GM18517 (cell line): ENCODE data around the gene CD2BP2.
"Not testable (repeated sequence)": the region's sequence is repeated elsewhere in the genome, so short reads cannot be mapped to it uniquely, and the experiment has no call there.

Experiments used
- ATAC-seq: cut with Tn5 transposase; IDR thresholded peaks from one replicate; pipeline ENCODE4 v1.9.1; 2021; ENCODE audit warnings: mild to moderate bottlenecking, moderate library complexity; ENCODE audit not compliant: unreplicated experiment

The CD2BP2 gene

DNA sequence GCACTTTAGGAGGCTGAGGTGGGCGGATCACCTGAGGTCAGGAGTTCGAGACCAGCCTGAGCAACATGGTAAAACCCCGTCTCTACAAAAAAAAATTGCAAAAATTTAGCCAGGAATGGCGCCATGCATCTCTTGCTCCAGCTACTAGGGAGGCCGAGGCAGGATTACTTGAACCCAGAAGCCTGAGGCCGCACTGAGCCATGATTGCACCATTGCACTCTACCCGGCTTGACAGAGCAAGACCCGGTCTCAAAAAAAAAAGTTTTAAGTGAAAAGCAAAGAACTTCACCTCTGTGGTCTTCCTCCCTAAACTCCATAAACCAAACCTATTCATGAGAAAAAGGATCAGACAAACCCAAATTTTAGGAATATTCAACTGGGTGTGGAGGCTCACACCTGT, 7.0 kb downstream of the CD2BP2 start:
- no peak for ATAC-seq

DNA sequence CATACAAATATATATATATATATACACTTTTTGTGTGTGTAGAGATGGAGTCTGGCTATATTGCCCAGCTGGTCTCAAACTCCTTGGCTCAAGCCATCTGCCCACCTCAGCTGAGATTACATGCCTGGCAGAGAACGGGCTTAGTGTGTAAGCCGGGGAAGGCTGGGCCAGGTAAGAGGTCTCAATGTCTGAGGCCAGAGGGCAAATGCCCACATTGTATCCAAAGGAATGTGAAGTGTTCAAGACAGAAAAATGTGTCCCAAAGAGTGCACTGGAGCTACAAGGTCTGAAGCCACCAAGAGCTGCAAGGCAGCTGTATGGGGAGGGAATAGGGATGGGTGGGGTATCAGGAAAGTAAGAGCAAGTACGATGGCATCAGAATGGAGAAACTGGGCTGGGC, 8.8 kb downstream of the CD2BP2 start:
- no peak for ATAC-seq

DNA sequence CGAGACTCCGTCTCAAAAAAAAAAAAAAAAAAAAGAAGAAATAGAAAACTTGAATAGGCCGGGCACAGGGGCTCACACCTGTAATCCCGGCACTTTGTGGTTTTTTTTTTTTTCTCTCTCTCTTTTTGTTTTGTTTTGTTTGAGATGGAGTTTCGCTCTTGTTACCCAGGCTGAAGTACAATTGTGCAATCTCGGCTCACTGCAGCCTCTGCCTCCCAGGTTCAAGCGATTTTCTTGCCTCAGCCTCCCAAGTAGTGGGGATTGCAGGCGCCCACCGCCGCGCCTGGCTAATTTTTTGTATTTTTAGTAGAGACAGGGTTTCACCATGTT, 11.7 kb downstream of the CD2BP2 start:
- ATAC-seq = not testable (repeated sequence)

DNA sequence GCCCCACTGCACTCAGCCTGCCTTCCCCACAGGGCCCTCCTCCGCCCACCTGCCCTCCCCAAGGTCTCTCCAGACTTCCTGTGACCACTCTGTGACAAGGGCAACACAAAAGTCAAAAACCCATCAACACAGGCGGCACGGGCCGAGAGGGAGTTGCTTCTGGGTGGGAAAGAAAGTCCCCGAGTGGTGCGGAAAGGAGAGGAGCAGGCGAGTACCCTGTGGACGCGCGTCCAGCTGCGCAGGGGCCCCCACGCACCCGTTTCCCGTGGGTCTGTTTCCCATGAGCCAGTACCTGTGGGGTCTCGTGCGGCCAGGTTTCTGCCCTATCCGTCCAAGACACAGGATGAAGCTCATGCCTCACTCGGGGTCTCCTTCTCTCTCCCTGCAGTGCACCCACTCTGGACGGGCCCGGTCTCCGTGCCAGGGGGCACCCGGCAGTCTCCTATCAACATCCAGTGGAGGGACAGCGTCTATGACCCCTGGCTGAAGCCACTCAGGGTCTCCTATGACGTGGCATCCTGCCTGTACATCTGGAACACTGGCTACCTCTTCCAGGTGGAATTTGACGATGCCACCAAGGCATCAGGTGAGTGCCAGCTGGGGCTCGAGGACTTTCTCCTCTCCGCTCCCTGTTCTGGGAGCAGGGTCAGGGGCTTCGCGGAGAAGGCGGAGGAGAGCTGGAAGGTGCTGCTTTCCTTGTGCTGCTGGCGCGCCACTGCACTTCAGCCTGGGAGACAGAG, 12.2 kb downstream of the CD2BP2 start:
- ATAC-seq = no peak

DNA sequence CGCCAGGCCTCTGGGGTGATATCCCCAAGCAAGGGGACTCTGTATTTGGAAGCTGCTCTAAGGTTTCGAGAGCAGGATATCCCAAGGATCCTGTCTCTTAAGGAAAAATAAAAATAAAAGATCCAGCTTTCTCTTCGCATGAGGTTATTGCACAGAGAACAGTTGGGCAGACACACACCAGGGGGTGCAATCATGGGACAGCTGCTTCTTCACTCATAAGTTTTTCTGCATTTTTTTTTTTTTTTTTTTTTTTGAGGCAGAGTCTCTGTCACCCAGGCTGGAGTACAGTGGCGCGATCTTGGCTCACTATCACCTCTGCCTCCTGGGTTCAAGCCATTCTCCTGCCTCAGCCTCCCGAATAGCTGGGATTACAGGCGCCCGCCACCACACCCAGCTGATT, 13.1 kb downstream of the CD2BP2 start:
- ATAC-seq = not testable (repeated sequence)

DNA sequence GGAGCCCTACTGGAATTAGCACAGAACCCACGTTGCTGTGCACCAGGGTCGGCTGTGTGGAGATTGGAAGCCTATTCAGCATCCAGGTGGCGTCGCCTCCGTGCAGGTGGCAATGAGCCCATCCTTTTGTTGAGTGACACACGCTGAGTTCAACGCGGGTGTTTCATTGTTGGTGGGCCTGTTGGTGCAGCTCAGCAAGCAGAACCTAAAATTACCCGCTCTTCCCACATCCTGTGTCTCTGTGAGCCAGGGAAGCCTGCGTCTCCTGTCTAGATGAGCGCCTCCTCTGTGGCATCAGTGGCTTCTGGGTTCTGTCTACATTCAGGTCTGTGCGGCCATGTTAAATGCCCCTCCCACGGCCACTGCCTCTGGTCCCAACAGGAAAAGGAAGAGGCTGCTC, 14.5 kb downstream of the CD2BP2 start:
- ATAC-seq = no peak

DNA sequence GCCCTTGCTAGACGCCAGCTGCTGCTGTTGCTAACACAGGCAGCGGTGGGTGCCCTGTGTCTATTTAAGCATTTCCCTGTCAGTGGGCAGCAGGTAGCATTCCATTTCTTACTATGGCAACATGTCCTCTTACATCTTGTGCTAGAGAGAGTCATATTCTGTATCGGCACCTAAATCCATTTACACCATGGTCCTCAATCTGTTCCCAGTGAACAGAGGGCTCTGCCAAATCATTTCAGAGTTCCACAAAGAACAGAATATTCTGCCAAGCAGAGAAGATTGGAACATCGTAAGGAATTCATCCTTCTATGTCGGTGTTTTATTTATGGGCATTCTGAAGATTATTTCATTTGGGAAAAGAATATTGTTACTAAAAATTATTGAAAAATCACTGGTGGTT, 16.4 kb downstream of the CD2BP2 start:
- ATAC-seq = not testable (repeated sequence)

DNA sequence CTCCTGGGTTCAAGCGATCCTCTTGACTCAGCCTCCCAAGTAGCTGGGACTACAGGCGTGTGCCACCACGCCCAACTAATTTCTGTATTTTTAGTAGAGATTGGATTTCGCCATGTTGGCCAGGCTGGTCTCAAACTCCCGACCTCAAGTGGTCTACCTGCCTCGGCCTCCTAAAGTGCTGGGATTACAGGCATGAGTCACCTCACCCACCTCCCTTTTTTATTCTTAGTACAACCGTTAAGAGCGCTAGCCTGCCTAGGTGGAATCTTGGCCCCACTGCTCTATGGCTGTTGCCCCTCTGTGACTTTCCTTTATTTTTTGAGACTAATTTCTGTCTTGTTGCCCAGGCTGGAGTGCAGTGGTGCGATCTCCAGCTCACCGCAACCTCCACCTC, 17.1 kb downstream of the CD2BP2 start:
- not testable (repeated sequence) for ATAC-seq

DNA sequence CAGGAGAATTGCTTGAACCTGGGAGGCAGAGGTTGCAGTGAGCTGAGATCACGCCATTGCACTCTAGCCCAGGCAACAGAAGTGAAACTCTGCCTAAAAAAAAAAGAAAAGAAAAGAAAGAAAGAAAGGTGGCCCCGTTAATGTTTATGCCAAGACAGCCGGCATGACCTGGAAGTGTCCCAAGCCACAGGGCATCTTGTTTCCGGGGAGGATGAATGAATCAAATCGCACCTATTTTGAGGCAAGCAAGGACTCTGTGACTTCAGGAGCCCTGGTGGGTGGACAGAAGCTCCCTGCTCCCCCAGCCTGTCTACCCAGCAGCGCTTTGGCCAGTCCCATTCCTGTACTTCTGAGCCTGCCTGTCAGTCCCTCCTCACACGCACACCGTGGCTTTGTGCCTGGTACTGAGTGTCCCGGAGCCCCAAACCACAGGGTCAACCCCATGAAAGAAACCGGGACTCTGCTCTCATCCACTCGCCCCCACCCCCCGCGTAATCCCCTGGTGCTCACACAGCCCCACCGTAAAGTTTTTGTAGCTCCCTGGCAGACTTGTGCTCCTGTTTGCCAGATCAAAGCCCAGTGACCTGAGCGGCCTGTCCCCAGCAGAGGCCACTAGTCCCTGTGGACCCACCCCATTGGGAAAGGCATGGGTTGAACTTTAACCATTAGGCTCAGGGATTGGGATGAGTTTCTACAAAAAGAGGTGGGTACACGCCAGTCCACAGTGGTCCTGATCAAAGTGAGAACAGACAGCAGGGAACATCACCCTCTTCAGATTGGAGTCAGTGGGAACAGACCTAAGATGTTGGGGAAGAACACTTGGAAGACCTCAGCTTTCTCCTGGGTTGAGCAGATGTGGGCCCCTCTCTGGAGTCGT, 19.3 kb downstream of the CD2BP2 start:
- peak; percentile 9 for ATAC-seq

DNA sequence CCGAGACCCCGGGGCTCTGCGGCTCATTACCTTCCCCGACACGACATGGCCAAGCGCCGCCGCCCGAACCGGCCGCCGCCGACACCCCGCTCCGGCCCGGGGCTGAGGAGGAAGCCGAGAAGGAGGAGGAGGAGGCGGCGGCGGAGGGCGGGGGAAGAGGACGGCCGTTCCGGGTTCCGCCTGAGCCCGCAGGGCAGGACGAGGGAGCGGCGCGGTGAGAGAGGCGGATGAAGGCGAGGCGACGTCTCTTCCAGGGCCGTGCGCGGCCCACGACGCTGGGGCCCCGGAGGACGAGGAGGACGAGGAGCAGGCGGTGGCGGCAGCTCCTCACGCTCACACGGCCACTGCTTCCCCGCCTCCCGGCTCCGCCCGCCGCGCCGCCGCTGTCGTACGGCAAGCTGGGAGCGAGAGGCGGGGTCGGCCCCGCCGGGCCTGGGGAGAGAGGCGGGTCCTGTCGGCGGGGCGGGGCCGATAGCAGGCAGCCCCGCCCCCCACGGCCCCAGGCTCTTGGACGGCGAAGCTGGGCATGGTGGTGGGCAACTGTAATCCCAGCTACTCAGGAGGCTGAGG, 20.0 kb downstream of the CD2BP2 start:
- ATAC-seq = peak; percentile 62

DNA sequence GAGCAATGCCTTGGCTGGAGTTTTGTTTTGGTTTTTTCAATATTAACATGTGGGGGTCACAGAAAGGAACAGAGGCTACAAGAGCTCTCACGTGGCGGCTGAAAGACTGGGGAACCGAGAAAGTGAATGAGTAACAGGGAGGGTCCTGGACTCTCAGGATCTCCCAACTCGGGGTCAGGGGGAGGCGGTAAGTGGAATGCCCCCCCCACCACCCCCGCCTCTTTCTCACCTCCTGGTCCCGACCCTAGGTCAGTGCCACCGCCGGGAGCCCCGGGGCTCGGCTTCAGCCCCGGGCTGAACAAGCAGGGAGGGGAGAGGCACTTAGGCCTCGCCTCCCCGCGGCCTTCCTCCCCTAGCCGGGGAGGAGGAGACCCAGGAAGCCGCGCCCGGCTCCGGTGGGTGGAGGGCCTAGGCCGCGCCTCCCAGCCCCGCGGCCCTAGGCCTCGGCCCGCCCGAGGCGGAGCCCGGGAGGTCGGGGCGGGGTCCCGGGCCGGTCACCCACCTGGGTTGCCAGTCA, 20.6 kb downstream of the CD2BP2 start:
- ATAC-seq = peak; percentile 79

DNA sequence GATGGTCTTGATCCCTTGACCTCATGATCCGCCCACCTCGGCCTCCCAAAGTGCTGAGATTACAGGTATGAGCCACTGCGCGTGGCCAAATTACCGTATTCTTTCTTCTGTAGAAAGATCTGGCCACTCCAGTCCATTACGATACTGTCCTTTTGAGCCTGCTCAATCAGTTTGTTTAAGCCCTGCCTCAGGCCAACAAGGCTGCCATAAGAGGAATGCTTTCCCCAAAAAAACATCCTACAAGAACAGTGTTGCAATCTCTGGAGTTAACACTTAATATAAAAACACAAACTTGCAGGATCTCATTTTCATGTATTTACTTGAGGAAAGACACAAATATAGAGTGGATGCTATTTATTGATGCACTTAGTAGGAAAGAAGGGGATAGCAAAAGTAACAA, 30.9 kb downstream of the CD2BP2 start:
- not testable (repeated sequence) for ATAC-seq

DNA sequence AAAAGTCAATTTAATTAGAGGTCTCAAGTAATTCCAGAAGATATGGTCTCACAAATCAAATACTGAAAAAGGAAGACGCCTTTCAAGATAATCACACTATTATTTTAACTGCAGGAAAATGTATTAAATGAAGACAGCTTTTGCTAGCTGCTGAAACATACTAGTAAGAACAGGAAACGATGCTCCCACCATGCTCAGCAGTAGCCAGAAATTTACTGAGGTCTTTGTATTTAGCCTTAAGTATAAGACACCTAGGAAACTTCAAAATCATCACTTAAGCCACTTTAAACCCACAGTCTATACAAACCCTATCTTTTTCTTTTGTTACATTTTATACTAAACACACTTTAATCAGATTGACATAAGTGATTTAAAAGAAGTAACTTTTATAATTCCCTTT, 36.5 kb downstream of the CD2BP2 start:
- not testable (repeated sequence) for ATAC-seq

DNA sequence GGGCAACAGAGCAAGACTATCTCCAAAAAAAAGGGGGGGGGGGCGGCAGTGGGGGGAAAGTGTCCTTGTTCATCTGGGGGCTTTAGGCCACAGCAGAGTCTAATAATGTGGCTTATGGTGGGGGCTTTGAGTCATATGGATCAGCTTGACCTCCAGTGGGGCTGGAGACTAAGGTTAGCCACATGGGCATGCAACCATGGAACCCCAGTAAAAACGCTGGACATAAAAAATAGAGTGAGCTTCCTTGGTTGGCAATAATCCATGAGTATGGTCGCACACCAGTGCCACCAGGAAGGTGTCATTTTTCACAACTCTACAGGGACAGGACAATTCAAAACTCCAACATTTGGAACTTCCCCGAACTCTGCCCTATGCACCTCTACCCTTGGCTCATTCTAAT, 44.2 kb downstream of the CD2BP2 start:
- ATAC-seq = not testable (repeated sequence)

DNA sequence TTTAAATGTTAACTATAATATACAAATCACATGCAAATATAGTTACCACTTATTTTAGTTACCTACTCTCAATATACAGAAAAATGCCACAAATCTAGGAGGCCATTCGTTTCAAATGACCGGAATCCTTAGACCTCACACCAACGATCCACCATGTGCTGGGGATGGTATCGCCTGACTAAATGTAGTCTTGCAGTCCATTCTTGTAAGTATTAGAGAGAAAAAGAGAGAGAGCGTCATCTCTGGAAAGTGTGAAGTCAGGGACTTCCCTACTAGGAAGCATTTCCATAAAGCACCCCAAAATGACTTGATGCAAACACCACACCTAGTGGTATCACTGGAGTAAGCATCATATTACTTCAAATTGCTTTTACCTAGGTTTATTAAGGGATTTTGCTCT, 45.9 kb downstream of the CD2BP2 start:
- ATAC-seq = not testable (repeated sequence)
